NCI-H1930 (cell line): ENCODE results near the gene SLC27A5.
"Not testable (repeated sequence)": the region's sequence is repeated elsewhere in the genome, so short reads cannot be mapped to it uniquely, and the experiment has no call there.

Experiments used
- DNase-seq, 2 experiments: peaks; one replicate each; lab custom pipeline; 2025; lab: John Stamatoyannopoulos, UW

SLC27A5 gene

GRCh38 chr19:58522709-58523108, 10.9 kb upstream of the SLC27A5 start:
- DNase-seq: no peak

- no peak for DNase-seq
These were observed 9.9 kb upstream of the SLC27A5 start for GRCh38 chr19:58521651-58522050.

DNA sequence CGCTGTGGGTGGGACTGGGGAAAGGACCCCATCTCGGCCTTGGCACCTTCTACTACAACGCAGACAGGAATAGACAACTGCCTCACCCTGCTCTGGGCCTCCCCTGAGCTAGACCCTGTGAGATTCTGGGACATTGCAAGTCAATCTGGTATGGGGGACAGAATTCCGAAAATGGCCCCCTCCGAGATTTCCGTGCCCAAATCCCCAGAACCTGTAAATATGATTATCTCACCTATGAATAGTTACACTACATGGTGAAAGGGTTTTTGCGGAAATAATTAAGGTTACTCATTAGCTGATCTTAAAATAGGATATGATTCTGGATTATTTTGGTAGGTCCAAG, 8.4 kb upstream of the SLC27A5 start:
- peak in 1 of 2 experiments; percentile 62 for DNase-seq

DNA sequence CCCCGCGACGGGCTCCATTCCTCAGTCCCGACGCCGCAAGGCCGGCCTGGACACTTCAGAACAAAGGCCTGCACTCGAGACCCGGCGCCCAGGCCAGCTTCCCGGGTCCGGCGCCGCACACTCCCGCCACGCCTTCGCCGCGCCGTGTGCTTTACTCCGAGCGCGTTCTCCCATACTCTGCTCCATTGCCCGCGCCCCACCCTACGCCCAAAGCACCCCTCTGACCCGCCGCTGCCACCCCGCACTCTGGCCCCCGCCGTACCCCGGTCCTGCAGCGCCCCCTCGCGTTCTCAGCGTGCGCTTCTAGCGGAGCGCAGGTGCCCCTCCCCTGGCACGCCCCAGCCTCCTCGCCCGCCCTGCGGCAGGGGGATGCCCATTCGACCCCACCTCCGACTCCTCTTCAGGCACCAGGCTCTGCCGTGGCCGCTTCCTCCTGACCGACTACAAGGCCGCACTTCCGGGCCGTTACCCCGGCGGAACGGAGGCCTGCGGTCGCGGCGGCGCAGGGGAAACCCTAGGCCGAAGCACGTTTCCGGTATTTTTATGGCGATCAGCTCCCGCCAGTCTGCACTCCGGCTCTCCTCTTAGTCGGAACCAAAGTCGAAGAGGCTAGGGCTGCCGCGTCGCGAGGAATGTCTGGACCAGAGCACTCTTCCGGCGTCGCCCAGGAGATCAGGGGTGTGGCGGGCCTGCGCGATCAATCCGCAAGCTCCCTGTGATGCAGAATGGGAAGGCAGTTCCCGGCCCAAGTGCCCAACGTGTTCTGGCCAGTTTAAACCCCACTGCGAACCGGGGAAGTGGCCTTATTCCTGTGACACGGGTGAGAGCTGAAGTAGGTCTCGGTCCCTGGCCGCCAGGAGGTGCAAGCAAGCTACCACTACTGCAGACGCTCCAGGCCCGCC, 7.8 kb upstream of the SLC27A5 start, which contains the start of gene ZBTB45:
ZBTB45 (minus strand) TSS at position 456 of the 902 bp plus-strand sequence. CDS start 2,137 bp downstream, outside the sequence.
- DNase-seq: peak; percentile 98

DNA sequence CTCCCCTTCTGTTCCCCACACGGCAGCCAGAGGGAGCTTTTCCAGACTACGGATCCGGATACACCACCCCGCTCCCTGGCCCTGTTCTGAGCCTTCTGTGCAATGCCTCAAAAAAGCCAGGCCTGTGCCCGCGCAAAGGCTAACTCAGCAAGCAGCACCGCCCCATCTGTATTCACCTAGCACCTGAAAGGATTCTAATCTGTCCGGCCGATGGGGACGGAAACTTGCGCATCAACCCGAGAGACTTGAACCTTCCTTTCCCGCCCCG, 7.2 kb upstream of the SLC27A5 start:
- DNase-seq: peak; percentile 51 to 77

GRCh38 chr19:58518256-58519086, 6.7 kb upstream of the SLC27A5 start:
- DNase-seq: no peak

GRCh38 chr19:58516964-58517833, 5.4 kb upstream of the SLC27A5 start:
- peak; percentile 61 to 80 for DNase-seq

- no peak for DNase-seq
These were observed 4.5 kb upstream of the SLC27A5 start for GRCh38 chr19:58516246-58516836.

DNA sequence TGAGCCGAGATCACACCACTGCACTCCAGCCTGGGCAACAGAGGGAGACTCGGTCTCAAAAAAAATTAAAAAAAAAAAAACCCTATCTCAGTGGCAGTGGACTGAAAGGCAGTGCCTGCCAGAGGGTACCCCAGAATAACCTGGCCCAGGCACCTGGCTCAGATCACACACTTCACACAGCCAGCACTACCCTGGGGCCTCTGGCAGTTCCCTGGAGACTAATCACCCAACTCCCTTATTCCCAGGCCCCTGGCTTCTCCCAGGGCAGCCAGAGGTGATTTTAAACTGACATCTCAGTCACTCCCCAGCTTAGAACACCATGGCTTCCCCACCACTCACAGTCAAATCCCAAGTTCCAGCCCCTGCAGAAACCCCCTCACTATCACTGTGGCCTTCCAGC, 3.5 kb upstream of the SLC27A5 start:
- no peak for DNase-seq

DNA sequence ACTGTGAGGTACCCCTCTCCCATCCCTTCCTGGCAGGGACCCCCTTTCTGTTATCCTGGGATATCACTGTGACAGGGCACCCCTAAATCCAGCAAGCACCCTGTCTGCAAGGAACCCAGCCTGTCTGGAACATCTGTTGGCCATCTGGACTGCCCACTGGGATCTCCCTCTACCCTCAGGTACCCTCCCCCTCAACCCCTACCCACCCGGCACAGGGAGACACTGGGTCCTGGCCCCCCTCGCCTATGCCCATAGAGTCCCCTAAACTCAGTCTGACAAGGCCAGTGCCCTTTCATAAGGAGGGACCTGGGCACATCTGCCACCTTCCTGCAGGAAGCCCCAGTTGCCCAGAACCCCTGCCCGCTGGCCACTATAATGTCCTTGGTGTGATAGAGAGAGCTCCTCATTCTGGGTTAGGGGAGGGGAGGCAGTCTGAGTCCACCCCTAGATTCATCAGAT, 2.8 kb upstream of the SLC27A5 start:
- DNase-seq: no peak

DNA sequence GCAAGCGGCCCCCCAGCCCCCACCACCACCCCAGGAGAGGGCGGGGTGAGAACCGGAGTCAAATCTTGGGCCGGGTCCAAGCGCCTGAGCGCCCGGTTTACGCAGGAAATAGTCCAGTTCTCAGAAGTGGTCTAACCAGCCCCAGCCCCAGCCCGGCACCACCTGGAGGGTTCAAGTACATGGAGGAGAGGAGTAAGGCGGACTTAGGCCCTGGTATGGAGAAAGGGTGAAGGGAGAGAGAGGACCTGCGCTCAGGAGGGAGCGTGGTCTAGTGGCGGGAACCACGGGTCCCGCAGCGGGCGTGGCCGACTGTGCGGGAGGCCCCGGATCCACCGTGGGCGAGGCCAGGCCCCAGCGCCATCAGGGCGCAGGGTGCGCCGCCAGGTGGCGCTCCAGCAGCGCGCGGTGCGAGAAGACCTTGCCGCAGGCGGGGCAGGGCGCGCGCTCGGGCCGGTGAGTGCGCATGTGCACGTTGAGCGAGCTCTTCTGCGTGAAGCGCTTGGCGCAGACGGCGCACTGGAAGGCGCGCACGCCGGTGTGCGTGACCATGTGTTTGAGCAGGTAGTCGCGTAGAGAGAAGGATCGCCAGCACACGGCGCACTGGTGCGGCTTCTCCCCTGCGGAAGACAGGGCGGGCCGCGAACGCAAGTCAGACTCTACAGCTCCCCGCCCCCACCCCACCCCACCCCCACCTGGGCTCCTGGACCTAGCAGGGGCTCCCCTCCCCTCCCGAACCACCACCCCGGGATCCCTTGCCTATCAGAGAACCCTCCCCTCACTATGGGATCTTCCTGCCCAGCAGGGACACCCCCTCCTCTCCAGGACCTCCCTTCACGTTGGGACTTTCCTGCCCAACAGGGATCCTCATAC, 2.1 kb upstream of the SLC27A5 start:
- peak; percentile 96 to 99 for DNase-seq

GRCh38 chr19:58513213-58513693, 1.5 kb upstream of the SLC27A5 start:
- no peak for DNase-seq

DNA sequence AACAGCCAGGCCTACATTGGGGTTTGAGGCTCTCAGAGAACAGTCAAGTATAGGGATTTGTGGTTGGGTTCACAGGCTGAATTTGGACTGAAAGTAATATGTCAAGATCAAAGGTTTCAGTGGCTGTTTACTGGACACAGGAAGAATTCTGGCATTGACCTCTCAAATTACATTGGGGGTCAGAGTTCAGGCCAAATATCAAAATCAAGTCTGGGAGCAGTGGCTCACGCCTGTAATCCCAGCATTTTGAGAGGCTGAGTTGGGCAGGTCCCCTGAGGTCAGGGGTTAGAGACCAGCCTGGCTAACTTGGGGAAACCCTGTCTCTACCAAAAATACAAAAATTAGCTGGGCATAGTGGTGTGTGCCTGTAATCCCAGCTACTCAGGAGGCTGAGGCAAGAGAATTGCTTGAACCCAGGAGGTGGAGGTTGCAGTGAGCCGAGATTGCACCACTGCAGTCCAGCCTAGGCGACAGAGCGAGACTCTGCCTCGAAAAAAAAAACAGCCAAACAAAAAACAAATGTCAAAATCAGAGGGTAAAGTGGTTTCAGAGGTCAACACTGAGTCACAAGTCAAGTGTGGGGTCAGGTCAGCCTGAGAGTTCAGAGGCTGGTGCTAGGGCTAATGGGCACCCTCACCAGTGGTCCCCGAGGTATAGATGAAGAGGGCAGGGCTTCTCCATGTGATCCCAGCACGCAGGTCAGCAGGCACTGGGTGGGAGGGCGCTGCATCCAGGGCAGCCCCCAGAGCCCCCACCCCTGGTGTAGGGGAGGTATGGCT, 1.5 kb downstream of the SLC27A5 start:
- no peak for DNase-seq

DNA sequence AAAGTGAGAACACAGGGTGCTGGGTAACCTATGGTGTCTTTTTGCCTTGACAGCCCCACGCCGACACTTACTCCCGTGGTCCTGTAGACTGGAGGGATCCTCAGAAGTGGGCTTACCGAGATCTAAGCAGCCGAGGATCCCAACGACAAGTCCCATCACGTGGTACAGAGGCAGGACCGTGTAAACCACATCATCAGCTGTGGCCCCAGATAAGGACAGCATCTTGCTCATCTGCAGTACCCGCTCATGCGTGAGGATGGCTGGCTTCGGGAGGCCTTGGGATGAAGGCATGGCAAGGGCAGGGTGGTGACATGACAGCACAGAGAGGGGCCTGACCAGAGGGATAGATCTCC, 2.1 kb downstream of the SLC27A5 start:
- DNase-seq: no peak

- DNase-seq: not testable (repeated sequence)
These were observed 4.1 kb downstream of the SLC27A5 start for GRCh38 chr19:58507602-58508223.

DNA sequence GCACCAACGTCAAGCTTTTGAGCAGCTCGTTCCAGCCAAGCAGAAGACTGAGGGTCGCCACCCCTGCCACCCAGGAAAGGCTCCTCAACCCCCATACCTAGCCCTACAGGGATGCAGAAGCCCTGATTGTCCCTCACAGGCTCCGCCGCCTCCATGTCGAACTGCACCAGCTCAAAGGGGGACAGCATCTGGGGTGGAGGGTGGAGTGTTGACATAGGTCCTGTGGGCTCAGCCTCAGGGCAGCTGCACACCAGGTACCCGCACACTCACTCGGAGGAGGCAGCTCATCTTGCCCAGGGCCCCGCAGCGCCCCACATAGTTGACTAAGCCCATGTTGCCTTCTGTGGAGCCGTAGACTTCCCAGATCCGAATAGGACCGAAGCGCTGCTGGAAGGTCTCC, 11.6 kb downstream of the SLC27A5 start:
- no peak for DNase-seq

GRCh38 chr19:58499021-58499927, 12.5 kb downstream of the SLC27A5 start:
- DNase-seq: peak; percentile 99 to 100

DNA sequence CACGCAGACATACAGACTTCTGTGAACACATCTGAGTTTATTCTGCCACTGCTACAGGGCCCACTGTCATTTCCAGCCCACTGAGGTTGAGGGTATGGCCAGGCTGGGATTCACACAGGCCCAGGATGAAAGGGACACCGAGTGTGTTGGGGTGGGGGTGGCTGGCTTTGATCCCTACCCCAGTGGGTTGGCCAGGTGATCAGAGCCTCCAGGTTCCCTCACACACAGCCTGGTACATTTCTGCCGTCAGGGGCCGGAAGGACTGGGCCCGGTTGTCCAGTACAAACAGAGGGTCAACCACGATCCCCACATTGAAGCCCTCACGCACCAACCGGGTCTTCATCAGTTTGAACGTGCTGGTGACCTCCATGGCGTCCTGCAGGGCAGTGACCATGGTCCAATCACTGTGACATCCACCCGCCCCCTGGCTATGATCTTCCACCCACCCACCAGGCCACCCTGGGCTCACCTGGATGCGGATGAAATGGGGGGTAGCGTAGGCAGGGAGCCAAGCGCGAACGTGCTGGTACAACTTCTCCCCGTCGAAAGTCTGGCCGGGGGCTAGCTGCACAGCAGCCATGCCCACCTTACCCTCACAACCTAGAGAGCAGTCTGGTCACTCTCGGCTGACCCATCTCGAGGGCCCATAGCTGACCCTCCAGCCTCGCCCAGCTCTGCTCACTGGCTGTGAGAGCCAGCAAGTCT, 13.3 kb downstream of the SLC27A5 start:
- DNase-seq: no peak
